Measurements from ENCODE around the gene ZNF445.

ZNF445 gene

GRCh38 chr3:44387404-44387803 is 90.1 kb downstream of the ZNF445 start:
- H3K4me1 ChIP-seq (ENCODE audit: control insufficient read depth, low read depth, low read length), result no peaks in the 10 kb centered on the region
- no peak overlapping the region for H3K27ac ChIP-seq (ENCODE audit: low read length)
- no peak overlapping the region for H3K4me3 ChIP-seq (ENCODE audit: low read length)
- no peak overlapping the region for H3K9ac ChIP-seq (ENCODE audit: low read length)
- peaks cover 4% of the 10 kb centered on the region for H3K36me3 ChIP-seq (ENCODE audit: control insufficient read depth, low read depth, low read length)
- peaks cover 6% of the 10 kb centered on the region for H3K9me3 ChIP-seq (ENCODE audit: control insufficient read depth, low read depth, low read length)
- no peaks in the 10 kb centered on the region for H3K27me3 ChIP-seq (ENCODE audit: control insufficient read depth, insufficient read depth, low read length)
